DMS153 treated with DMSO at 0.1 percent for 48 hours (cell line): ENCODE measurements around the gene GRID1.

ENCODE experiments used
- DNase-seq: peaks from one replicate; lab custom pipeline; 2025; ENCODE audit not compliant: unreplicated experiment; lab: John Stamatoyannopoulos, UW

Gene GRID1

DNA sequence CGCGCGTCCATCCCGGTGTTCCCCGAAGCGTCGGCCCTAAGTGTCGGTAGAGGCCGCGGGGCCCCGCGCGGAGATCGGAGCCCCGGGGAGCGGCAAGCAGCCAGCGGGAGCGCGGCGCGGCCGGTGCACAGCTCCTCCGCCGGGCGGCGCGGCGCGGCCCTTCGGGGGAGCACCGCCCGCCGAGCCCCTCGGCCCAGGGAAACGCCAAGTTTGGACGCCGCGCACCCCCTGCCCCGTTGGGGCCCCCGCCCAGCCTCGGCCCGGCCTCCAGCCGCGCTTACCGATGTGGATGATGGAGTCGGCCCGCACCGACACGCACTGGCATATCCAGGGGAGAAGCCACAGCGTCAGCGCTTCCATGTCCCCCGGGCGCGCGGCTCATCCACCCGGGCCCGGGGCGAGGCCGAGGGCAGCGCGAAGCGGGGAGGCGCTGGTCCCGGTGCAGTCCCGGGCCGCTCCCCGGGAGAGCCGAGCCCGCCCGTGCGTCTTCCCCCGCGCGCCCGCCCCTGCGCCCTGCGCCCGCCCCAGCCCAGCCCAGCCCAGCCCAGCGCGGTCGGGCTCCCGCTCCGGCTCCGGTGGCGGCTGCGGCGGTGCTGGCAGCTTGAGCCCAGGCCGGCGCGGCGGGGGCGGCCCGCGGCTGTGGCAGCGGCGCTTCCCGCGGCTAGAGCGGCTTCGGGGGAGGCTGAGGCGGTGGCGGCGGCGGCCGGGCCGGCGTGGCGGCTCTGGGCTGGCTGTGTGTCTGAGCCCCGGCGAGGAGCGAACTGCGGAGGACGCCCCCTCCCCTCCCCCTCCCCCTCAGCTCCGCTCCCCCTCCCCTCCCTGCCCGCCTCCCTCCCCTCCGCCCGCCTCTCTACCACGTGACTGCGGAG is at the start of gene GRID1:
TSS of gene GRID1 (minus strand) at position 763 of the 869 bp plus-strand sequence.
- DNase-seq = no peak

DNA sequence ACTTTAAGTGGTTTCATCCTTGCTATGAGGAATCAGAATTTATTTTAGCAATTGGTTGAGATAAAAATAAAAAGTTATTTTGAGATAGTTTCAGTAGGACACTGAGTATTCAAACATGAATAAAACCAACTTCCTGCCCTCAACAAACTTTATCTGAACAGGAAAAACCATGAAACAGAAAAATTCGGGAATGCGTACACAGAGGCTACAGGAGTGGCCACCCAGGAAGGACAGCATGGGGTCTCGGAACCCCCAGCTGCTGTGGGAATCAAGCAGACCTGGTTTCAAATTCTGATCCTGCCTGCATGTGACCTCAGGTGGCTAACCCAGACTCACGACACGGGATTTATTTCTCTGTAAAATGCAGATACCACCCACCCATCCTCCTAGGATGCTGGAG is 49.0 kb upstream of the GRID1 start:
- no peak for DNase-seq

DNA sequence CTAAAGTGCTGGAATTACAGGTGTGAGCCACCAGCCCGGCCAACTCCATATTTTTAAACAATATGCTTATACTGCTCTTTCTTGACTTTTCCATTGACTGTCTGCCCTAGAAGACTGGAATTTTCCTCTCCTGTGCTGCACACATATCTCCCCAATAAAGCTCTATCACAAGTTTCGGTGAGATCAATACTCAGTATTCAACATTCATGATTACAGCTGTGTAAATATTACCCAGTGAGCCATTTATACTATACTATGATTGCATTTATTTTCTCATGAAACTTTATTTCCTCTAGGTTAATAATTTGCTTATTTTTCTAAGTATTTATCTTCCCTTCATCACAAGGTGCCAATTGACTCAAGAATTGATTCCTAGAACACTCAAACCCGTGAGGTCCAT is 48.5 kb upstream of the GRID1 start:
- no peak for DNase-seq

DNA sequence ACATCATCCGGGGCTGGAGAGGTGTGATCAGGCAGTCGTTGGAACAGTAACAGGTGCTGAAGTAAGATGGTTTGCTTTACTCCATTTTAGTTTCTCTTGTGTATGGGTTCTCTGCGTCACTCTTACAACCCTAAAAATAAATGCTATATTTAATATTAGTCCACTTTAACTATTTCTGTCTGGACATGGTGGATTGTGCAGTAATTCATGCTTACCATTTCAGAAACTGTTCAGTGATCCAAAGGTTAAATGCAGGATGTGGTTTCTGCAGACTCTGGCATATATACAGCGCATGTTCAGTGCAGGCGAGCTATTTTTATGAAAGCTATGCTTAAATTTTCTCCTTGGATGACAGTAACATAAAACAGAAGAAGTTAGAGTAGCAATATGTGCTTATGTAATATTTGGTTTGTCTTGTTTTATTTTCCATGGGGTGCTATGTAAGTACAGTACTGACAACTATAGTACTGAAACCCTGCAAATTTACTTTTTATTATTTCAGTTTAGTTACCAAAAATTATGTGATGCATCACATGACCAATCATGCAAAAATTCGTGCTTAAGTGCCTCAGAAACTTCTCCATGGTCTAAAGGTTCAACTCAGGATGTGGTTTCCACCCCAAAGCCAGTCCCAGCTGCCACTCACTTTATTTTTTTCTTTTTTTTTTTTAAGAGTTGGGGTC is 46.6 kb upstream of the GRID1 start:
- DNase-seq = no peak

DNA sequence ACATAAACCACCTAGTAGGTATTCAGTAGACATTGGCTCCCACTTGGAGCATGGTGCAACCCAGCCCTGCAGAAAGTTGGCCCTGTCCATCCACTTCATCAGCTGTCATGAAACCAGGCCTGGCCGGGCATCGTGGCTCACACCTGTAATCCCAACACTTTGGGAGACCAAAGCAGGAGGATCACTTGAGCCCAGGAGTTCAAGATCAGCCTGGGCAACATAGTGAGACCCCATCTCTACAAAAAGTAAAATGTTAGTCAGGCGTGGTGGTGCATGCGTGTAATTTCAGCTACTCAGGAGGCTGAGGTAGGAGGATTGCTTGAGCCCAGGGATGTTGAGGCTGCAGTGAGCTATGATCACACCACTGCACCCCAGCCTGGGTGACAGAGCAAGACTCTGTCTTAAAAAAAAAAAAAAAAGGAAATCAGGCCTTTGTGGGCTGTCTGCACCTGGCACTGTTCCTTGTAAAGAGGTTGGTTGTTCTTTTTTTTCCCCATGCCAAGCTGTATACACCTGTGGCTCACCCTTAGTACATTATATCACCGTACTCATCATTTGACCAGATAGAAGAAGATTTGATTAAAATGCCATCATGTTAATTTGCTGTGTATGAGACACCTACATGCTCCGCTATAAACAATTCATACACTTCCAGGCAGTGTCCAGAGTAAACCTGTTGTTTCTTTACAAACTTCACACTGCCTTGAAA is 45.4 kb upstream of the GRID1 start:
- no peak for DNase-seq

DNA sequence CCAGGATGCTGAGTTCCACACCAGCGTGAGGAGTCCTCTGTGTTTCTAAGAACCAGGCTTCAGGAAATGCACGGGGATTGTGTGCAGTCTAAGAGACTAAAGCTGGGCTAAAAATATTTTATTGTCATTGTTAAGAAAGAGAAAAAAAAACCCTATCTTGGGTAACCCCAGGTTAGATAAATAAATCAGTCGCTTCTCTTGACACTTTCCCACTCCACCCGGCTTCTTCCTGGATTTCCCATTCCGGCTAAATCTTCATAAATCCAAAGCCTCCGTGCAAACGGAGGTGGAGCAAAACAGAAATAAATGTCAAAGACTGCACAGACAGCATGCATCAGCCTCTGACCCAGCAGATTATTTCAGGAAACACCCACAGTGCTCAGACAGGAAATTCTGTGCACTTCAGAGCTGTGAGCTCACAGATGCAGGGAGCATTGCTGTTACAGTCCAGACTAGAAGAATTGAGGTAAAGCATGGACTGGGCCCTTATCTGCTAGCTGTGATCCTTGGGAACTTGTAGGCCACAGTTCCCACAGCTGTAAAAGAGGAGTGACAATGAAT is 44.8 kb upstream of the GRID1 start:
- no peak for DNase-seq

DNA sequence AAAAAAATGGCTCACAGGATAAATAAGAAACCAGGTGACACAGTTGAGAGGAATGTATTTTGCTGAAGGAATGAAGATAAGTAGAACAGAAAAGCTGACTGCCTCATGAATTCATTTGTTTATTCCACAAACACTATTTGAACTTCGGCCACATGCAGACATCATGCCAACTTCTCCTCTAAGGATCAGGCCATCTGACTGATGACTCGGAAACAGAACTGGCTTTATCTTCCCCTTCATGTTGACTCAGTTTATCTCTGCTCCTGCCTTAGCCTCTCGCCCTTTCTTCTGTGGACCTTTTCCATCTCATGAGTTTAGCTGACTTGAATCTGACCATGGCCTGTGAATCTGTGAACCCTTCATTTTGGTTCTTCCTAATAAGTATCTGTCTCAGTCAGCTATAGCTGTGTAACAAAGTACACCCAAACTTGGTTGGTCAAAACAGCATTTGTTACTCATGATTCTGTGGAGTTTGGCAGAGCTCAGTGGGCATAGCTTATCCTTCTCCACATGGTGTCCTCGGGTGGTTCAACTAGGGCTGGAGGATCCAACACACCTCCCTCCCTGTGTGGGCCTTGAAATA is 44.0 kb upstream of the GRID1 start:
- DNase-seq = no peak

DNA sequence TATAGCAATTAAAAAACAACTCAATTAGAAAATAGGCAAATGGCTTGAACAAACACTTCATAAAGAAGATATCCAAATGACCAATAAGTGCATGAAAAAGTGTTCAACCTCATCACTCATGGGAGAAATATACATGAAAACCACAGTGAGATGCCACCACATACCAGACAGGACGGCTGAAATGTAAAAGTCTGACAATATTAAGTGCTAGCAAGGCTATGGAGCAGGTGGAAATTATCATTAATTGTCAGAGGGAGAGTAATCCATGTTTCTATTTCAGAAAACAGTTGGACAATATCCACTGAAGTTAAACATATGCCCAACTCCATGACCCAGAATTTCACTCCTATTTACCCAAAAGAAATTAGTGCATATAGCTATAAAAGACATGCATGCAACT is 42.6 kb upstream of the GRID1 start:
- no peak for DNase-seq

DNA sequence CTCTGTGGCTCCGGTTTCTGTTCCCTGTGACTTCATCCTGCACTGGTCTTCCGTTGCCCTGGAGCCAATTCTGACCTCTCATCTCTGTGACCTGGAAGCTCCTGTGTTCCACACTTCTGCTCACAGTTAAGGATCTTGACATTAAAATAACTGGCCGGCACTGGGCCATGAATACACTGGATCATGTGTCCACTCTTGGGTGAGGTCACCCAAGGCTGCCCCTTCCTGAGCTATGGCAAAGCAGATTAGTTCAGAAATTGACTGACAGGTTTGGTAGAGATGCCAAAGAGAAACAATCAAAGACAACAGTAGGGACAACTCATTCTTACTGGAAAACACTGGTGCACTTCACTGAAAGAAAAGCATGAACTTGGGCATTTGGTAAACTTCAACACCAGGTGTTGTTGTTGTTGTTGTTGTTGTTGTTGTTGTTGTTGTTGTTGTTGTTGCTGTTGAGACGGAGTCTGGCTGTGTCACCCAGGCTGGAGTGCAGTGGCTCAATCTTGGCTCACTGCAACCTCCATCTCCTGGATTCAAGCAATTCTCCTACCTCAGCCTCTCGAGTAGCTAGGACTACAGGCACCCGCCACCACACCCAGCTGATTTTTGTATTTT is 36.7 kb upstream of the GRID1 start:
- no peak for DNase-seq

DNA sequence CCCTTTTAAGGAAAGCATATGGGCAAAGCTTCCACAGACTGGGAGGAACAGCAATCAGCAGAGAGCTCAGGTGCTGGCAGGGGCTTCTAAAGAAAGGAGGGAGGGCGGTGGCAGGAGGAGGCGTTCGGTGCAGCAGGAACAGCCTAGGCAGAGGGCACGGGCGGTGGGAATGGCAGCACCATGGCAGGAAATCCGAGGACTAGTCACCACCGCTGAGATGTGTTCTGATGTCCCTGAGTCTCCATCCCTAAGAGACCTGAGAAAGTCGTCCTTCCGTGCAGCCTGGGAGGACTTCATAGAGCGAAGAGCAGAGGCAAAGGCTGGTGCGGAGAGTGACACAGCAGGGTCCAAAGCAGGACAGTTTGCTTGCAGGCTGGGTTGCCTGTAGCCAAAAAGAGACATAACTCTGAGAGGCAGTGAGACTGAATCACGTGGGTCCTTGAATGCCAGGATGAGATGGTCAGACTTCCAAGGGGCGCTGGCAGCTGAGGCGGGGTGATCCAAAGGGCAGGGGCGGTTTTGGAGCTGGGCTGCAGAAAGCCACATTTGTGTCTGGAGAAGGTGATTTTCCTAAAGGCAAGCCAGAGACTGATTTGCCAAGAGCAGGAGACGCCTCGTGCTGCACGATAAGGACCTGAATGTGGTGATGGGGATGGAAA is 35.8 kb upstream of the GRID1 start:
- peak; percentile 13 for DNase-seq

DNA sequence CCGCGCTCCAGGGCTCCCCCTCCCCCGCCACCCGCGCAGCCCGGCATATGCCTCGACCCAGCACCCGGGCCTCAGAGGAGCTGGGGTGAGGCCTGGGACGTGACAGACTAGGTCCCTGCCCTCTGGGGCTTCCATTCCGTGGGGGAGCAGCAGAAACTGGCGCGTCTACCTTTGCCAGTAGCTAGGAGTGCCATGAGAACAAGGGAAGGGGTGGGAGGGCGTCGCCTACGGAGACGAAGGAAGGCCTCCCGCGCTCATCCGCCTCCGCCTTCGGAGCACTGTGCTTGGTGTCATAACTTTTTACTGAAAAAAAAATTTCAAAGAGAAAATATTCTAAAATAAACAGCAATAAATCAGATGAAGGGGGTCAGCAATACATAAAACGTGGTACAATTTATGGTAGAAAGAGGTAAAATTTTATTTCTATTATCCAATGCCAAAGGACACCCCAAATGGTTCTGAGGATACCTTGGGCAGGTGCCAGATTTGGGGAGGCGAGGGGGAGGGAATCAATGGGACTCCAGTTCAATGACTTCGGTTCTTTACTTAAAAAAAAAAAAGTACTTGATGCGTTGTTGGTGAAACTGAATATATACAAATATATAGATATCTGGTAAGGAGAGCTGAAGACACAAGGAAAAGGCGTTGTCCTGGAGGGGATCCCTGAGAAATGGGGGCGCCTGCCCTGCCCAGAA is 35.1 kb upstream of the GRID1 start:
- DNase-seq = no peak

DNA sequence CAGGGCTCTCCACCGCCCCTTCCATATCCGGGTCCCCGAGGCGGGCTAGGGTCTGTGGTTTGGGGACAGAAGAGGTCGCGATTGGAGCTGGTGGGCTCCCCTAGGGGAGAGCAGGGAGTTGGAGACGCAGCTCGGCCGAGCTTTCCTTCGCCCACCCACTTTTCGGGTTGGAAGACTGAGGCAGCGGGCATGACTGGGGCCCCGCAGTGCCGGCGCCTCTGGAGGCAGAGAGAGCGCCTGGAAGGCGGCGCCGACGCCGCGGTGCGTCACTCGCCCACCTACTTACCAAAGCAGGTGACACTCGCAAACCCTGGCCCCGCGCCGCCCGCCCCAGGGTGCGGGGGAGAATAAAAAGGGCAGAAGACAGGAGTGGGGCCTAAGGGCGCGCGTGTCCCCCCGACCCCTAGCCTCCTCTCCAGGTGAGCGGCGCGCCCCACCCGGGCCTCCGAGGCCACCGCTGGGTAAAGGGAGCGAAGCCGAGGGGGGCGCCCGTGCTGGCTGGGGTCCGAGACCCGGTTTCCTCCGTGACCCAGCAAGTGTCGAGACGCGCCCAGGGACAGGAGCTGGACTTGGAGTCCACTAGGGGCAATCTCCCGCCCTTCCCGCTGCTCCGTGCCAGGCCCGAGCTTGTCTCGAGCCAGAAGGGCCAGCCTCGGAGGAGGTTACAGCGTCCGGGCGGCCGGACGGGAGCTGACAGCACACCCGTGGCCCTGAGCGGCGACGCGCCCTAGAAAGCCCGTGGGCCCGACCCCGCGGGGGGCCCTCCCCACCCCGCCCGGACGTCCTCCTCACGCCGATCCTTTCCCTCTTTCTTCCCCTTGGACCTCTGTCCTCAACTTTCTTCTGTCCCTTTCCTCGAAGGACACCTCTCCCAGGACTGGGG is 34.4 kb upstream of the GRID1 start:
- no peak for DNase-seq

DNA sequence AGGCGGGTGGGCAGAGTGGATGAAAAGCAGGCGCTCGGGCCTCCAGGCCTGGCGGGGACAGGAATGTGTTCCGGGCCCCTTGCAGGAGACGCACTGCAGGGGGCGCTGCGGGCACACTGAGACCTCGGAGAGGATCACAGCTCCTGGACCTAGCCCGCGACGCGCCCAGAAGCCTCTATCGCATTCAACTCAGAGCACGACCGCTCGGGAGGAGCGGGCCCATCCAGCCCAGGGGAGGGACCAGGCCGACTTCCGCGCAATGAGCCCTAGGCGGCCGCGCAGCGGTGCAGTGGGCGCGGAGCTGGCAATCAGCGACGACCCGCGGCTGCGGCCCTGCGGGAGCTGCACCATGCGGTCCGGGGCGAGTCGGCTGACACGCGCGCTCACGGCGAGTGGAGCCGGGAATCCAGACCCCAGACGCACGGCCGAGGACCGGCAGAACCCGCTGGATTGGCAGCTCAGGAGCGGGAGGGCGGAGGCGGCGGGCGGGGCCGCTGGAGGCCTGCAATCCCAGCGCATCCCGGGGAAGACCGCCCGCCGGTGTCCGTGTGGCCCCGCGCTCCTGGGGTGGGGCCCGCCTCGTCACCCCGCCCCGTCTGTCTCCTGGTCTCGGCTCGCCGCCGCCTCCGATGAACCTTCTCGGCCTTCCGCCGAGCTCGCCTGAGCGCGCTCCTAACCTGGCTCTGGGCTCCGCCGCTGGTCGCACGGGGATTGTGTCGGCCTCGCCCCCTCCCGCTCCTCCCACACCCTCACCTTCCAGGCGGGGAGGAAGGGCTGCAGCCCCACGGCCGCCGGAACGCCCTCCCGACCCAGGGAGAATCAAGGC is 33.5 kb upstream of the GRID1 start:
- peak; percentile 85 for DNase-seq

DNA sequence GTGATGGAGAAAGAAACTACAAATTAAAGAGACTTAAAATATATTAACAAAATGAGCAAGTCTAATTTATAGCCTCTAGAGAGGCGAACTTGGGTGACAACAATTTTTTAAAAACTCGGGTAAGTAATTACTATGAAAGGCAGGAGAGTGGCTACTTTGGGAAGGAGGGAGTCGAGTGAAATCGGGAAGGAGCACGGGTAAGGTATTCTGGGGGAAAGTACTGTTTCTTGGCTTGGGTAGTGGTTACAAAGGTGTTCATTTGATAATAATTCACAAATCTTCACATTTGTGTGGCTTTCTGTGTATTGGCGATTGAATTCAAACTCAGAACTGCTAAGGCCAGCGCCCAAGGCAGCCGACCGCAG is 32.9 kb upstream of the GRID1 start:
- no peak for DNase-seq

DNA sequence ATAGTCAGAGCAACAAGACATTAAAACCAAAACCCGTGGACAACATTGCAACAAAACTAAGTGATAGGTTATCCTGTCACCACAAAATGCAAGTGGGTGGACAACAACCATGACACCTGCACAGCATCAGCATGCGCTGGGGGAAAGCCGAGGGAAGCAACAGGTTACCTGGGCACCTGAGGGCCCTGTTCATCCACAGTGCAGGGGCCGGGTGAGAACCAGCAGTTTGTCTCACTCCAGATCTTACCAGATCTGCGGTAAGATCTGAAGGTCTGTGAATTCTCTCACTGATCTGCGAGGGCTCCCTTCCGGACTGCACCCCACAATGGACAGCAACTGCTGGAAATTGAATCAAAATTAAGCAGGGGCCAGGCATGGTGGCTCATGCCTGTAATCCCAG is 30.5 kb upstream of the GRID1 start:
- no peak for DNase-seq

DNA sequence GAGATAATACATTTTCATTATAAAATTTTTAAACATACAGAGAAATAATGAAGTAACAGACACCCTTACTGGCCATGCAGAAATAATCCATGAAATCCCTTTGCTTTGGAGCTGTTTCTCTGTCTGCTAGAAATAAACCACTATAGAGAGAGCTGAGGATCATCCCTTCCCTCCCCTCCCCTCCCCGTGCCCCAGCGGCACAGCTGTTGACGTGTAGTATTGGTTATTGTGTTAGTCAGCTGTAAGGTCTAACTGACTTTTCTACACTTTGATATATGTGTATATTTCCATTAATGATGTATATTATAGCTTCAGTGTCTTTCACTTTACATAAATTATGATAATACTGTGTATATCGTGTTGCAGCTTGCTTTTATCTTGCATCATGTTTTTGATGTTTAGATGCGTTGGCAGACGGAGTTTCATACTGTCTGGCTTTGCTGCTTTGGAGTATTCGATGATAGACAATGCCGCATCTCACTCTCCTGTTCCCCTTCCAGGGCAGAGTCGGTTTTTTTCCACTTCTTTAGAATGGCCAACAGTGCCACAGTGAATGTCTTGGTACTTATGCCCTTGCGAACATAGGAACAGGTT is 27.4 kb upstream of the GRID1 start:
- no peak for DNase-seq

DNA sequence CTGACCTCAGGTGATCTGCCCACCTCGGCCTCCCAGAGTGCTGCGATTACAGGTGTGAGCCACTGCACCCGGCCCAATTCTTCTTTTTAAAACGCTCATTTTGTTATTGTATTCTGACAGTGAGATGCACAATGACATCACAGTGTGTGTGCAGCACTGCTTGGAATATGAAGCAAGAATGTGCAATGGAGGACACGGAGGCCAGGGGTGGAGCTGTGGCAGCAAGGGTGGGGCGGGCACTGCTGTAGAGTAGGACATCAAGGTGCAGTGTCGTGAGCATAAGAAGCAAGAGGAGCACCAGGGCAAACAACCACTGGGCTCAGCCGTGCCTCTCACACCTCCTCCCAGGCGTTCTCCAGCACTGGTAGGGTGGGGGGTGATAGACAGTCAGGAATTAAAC is 26.8 kb upstream of the GRID1 start:
- no peak for DNase-seq

DNA sequence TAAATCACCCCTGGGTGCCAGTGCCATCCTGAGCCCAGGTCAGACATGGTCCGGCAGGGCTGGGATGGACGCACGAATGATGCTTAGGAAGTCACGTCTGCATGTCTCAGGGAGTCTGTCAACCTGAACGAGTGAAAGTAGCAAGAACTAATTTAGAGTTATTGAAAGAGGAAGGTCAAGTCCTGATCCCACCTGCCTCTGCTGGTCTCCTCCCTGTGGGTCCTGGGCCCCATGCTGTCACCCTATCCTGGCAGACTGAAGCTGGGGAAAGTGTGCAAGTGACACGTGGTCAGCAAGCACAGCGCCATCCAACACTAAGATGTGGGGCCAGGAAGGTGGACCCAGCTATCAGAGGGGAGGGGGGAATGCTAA is 26.1 kb upstream of the GRID1 start:
- DNase-seq = no peak
